Astrocyte of the spinal cord (primary cell): ENCODE results near the gene WWOX.

Source experiments
- DNase-seq: peaks from one replicate; pipeline ENCODE4 v3.0.0; 2011; ENCODE audit warnings: low read depth, low spot score
- H3K4me3 ChIP-seq: 2 replicates; pipeline ENCODE4 v1.5.1; 2011; ENCODE audit warnings: low read depth, mild to moderate bottlenecking, low read length, moderate library complexity
- in situ Hi-C: cut with HindIII; loops from 2 replicates; pipeline ENCODE4 v1.10.0; 2017; ENCODE audit warnings: low sequenced_read_pairs
- TF ChIP-seq, protein P1 (sequence below): IDR thresholded peaks from 2 replicates; pipeline ENCODE4 v1.5.1; 2012; ENCODE audit warnings: low read depth, mild to moderate bottlenecking, low read length, inconsistent platforms

WWOX gene

DNA sequence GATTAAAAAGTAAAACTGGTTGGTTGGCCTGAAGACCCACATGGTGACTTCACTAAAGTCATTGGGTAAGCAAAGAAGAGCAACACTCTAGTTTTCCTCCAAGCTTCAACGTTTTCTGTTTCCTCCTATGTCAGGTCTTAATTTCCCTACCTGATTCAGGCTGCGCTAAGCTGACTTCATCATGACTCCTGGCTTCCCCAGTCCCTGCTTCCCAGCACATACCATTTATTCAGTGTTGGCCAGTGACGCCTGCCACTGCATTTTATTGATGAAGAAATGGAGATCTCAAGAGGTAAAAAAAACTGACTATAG, 645.3 kb downstream of the WWOX start:
- no peak for DNase-seq
- in situ Hi-C loops: no loop called here
- no peak overlapping the region for H3K4me3 ChIP-seq
- TF ChIP-seq, protein P1, sequence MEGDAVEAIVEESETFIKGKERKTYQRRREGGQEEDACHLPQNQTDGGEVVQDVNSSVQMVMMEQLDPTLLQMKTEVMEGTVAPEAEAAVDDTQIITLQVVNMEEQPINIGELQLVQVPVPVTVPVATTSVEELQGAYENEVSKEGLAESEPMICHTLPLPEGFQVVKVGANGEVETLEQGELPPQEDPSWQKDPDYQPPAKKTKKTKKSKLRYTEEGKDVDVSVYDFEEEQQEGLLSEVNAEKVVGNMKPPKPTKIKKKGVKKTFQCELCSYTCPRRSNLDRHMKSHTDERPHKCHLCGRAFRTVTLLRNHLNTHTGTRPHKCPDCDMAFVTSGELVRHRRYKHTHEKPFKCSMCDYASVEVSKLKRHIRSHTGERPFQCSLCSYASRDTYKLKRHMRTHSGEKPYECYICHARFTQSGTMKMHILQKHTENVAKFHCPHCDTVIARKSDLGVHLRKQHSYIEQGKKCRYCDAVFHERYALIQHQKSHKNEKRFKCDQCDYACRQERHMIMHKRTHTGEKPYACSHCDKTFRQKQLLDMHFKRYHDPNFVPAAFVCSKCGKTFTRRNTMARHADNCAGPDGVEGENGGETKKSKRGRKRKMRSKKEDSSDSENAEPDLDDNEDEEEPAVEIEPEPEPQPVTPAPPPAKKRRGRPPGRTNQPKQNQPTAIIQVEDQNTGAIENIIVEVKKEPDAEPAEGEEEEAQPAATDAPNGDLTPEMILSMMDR: no peak

DNA sequence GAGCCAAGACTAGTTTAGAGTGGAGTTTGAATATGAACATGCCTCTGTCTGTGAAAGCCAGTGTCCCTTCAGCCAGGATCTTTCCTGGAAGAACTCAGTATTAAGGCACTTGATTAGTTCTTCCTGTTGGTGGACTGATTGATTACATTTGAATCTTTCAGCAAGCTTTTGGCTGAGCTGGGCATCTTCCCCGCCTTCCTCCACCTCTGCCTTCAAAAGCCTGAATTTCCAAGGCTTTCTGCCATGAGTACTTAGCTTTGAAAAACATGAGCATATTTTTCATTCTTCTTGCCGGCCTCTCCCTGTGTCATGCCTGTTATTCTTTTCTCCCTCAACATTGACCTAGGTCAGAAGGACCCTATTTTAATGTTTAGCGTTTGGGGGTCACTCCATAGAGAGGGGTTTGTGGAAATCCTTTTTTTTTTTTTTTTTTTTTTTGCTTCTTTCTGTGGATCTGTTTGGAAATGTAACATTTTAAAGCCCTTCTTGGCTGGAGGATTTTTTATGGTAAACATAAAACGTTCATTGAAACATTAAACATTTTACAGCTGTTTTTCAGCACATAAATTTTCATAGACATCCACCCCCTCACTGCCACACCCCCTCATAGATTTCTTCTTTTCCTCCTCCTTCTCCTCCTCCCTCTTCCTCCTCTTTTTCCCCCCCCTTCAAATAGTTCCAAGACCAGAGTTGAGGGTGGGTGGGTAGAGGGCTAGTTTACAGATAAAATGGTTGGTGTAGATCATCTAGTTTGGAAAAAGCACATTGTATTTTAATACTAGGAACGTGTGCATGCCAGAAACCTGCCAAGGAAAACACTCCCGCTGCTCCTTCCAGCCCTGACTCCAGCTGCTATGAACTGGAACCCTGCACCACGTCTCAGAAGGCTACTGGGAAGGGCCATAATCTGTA, 645.9 kb downstream of the WWOX start:
- in situ Hi-C loops: no loop called here
- no peak overlapping the region for H3K4me3 ChIP-seq
- TF ChIP-seq, protein P1: no peak
- DNase-seq: no peak

DNA sequence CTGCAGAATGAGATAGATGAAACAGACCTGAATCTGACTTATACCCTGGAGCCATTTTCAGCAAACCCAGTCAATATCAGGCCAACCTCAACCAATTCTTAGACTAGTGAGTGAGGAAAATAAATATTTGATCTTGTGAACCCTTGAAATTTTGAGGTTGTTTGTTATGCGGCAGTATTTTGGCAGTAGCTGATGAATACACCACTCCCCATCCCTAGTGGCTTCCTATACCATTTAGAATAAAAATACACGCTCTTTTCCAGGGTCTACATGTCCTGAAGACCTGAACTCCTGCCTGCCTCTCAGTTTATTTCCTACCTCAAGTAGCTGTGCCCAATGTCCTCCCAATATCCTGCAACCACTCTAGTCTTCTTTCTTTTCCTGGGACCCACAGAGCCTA, 647.3 kb downstream of the WWOX start:
- TF ChIP-seq, protein P1: no peak
- in situ Hi-C loops: no loop called here
- no peak overlapping the region for H3K4me3 ChIP-seq
- no peak for DNase-seq

DNA sequence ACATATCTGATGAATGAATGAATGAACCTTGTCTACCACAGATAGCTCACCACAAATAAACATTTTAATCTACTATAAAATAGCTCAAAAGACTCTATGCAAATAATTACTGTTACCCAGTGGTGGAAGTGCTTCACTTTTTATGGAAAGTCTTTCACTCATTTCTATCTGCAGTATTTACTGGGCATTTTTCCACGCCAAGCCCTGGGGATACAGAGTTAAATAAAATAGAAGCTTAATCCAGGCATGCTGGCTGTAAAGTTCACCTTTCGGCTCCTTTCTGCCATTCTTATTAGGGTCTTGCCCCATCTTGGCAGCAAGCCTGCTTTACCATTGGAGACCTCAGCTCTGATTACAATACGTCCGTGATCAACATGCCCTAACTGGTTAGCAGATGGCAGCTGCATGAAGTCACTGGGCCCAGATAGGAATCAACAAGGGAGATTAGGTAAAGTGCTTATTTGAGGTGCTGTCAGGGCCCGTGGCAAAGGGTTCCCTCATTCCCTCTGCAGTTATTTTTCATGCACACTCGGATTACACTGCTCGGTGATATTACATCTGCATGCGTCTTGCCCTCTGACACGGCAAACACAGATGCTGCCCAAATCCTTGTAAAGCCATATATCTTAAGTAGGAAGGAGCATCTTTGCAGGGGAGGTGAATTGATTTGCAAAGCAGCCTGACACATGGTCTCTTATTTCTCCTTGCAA, 648.9 kb downstream of the WWOX start:
- in situ Hi-C loops: no loop called here
- DNase-seq: no peak
- TF ChIP-seq, protein P1: no peak
- no peak overlapping the region for H3K4me3 ChIP-seq

DNA sequence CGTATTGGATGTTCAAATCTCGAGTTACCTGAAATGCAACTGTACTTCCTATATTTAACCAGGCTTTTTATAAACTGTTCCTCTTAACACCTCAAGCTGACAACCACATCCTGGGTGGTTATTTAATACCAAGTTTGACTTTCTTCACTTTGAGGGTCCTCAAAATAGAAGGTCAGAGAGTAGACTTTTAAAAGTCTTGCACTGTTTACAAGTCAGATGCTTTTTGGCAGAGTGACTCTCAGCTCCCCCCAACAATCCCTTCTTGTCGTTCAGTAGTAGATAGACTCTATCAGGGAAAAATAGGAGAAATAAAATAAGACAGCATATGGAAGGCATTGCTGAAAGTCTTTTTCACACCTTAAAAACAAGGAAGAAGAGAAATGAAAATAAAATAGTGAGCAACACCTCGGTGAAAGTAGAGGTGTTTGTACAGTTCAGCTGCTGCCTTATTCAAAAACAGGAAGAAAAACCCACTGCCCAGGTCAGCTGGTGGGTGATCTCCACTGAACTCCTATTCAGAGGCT, 650.4 kb downstream of the WWOX start:
- in situ Hi-C loops: no loop called here
- TF ChIP-seq, protein P1: no peak
- H3K4me3 ChIP-seq: no peak overlapping the region
- no peak for DNase-seq

DNA sequence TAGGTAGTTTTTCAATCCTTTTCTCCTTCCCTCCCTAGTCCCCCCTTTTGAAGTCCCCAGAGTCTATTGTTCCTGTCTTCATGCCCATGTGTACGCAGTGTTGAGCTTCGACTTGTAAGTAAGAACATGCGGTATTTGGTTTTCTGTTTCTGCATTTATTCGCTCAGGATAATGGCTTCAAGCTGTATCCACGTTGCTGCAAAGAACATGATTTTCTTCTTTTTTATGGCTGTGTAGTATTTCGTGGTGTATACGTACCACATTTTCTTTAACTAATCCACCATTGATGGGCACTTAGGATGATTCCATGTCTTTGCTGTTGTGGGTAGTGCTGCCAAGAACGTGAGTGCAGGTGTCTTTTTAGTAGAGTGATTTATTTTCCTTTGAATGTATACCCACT, 651.2 kb downstream of the WWOX start:
- no peak for DNase-seq
- in situ Hi-C loops: no loop called here
- H3K4me3 ChIP-seq: no peak overlapping the region
- TF ChIP-seq, protein P1: no peak
